ENCODE measurements around the gene CEP89. TPM values are rescaled to one million over a fixed set of nuclear protein-coding genes. Genes with fewer than 3 reads are reported as not detected.
"Not testable (repeated sequence)": the region's sequence is repeated elsewhere in the genome, so short reads cannot be mapped to it uniquely, and the experiment has no call there.

The CEP89 gene
- total and polyA plus RNA-seq, 2 of the 4 experiments (the other 2 are of a cell fraction), result 7.2 to 17.4 TPM

DNA sequence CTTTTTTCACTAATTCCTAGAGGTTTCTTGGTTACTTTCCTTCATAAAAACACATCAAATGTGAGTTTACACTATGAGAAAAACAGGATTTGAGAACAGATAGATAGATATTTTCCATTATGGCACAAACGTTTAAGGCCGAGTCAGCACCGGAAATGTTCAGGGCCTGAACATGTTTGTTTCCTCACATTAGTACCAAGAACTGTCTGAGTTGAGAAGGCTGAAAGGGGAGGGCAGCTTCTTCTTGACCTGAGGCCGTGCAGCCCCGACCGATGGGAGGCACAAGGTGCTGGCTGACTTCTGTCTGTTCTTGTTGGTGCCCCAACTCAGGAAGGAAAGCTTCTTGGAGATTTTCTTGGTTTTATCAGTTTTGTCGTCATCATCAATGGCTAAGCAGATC, 8.0 kb upstream of the CEP89 start:
- H3K14ac ChIP-seq (replicated peaks; ENCODE audit: low read depth, low read length); H2AK9ac ChIP-seq (replicated peaks; ENCODE audit: low read depth, low read length, poor library complexity); H4K5ac ChIP-seq (ENCODE audit: low read depth, low read length); H3K9ac ChIP-seq (ENCODE audit: low read depth, low read length); H2AFZ ChIP-seq (replicated peaks; ENCODE audit: low read length, poor library complexity); H3K4me2 ChIP-seq (ENCODE audit: low read depth, low read length); dilution Hi-C loops (cut with HindIII; ENCODE audit: low sequenced_read_pairs, unreplicated experiment); H3K27me3 ChIP-seq (ENCODE audit: control insufficient read depth, insufficient read depth, low read length); H2BK15ac ChIP-seq (ENCODE audit: low read depth, low read length); H4K20me1 ChIP-seq (ENCODE audit: insufficient read depth, low read length); H3K4me1 ChIP-seq (ENCODE audit: control insufficient read depth, insufficient read depth, low read length); H3K18ac ChIP-seq (ENCODE audit: low read depth, low read length); H3K56ac ChIP-seq (ENCODE audit: extremely low read depth, insufficient read depth, low read length); H4K8ac ChIP-seq (ENCODE audit: low read depth in 2 of 2, low read length in 2 of 2); BruUV-seq (replicated peaks); H3K79me1 ChIP-seq (ENCODE audit: low read depth in 1 of 2, low read length in 2 of 2); H2BK20ac ChIP-seq (ENCODE audit: low read depth, low read length); H3K36me3 ChIP-seq (ENCODE audit: control insufficient read depth, insufficient read depth, low read length); POLR2A ChIA-PET (ENCODE audit: unreplicated experiment); H3K9me1 ChIP-seq (ENCODE audit: insufficient read depth, low read length); H2AK5ac ChIP-seq (ENCODE audit: low read depth, low read length); H3K4me3 ChIP-seq (ENCODE audit: insufficient read depth, low read depth, low read length); CTCF ChIA-PET; H3K9me3 ChIP-seq (ENCODE audit: control insufficient read depth, insufficient read depth, low read length); H3K4ac ChIP-seq (ENCODE audit: low read depth, low read length); H3K27ac ChIP-seq (ENCODE audit: insufficient read depth, low read length); H4K91ac ChIP-seq (ENCODE audit: insufficient read depth, low read depth, low read length); intact Hi-C loops (cut with micrococcal nuclease); H3K23ac ChIP-seq (ENCODE audit: low read depth, low read length); ATAC-seq (ENCODE audit: low read depth); DNase-seq; H2BK120ac ChIP-seq (ENCODE audit: low read depth, low read length); H2BK5ac ChIP-seq (ENCODE audit: low read depth, low read length, poor library complexity, severe bottlenecking): not testable (repeated sequence)
- in situ Hi-C loops (cut with MboI; ENCODE audit: low sequenced_read_pairs), result loop anchor here (5.0 kb wide), 1 partner anchor 137 kb away; no protein-coding TSS in a partner anchor
- no CpG with 5 or more reads among the region's 7 CpGs for WGBS, 2 experiments (ENCODE audit: extremely low coverage in 2 of 2, insufficient read length in 1 of 2)

DNA sequence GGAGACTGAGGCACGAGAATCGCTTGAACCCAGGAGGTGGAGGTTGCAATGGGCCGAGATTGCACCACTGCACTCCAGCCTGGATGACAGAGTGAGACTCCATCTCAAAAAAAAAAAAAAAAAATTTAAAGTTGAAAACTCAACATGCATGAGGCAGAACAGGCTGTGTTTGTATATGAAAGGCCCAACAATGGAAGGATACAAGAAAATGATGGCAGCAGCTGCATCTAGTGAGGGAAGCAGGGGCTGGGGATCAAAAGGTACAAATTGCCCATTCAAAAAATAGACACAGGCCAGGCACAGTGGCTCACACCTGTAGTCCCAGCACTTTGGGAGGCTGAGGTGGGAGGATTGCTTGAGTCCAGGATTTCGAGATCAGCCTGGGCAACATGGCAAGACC, 6.1 kb upstream of the CEP89 start:
- H3K18ac ChIP-seq (ENCODE audit: low read depth, low read length); CTCF ChIA-PET; H3K56ac ChIP-seq (ENCODE audit: extremely low read depth, insufficient read depth, low read length); H3K14ac ChIP-seq (replicated peaks; ENCODE audit: low read depth, low read length); BruUV-seq (replicated peaks); dilution Hi-C loops (cut with HindIII; ENCODE audit: low sequenced_read_pairs, unreplicated experiment); H3K4me3 ChIP-seq (ENCODE audit: insufficient read depth, low read depth, low read length); H3K9me3 ChIP-seq (ENCODE audit: control insufficient read depth, insufficient read depth, low read length); H2BK120ac ChIP-seq (ENCODE audit: low read depth, low read length); H4K8ac ChIP-seq (ENCODE audit: low read depth in 2 of 2, low read length in 2 of 2); H2BK20ac ChIP-seq (ENCODE audit: low read depth, low read length); H3K9me1 ChIP-seq (ENCODE audit: insufficient read depth, low read length); H3K27ac ChIP-seq (ENCODE audit: insufficient read depth, low read length); ATAC-seq (ENCODE audit: low read depth); H3K27me3 ChIP-seq (ENCODE audit: control insufficient read depth, insufficient read depth, low read length); H4K91ac ChIP-seq (ENCODE audit: insufficient read depth, low read depth, low read length); H2AK9ac ChIP-seq (replicated peaks; ENCODE audit: low read depth, low read length, poor library complexity); H2AK5ac ChIP-seq (ENCODE audit: low read depth, low read length); DNase-seq; H3K23ac ChIP-seq (ENCODE audit: low read depth, low read length); H2BK15ac ChIP-seq (ENCODE audit: low read depth, low read length); H2BK5ac ChIP-seq (ENCODE audit: low read depth, low read length, poor library complexity, severe bottlenecking); H4K20me1 ChIP-seq (ENCODE audit: insufficient read depth, low read length); H3K36me3 ChIP-seq (ENCODE audit: control insufficient read depth, insufficient read depth, low read length); H3K79me1 ChIP-seq (ENCODE audit: low read depth in 1 of 2, low read length in 2 of 2); H3K4ac ChIP-seq (ENCODE audit: low read depth, low read length); H3K9ac ChIP-seq (ENCODE audit: low read depth, low read length); H2AFZ ChIP-seq (replicated peaks; ENCODE audit: low read length, poor library complexity); H3K4me1 ChIP-seq (ENCODE audit: control insufficient read depth, insufficient read depth, low read length); H4K5ac ChIP-seq (ENCODE audit: low read depth, low read length); H3K4me2 ChIP-seq (ENCODE audit: low read depth, low read length): not testable (repeated sequence)
- intact Hi-C loops (cut with micrococcal nuclease), result loop anchor here (2.0 kb wide), 1 partner anchor 101 kb away; no protein-coding TSS in a partner anchor
- in situ Hi-C loops (cut with MboI; ENCODE audit: low sequenced_read_pairs), result loop anchor here (5.0 kb wide), 1 partner anchor 139 kb away; no protein-coding TSS in a partner anchor
- WGBS, 2 experiments (ENCODE audit: extremely low coverage in 2 of 2, insufficient read length in 1 of 2), result no CpG with 5 or more reads among the region's 4 CpGs
- POLR2A ChIA-PET (ENCODE audit: unreplicated experiment), result interaction anchor here (0.7 kb wide), 1 partner anchor 55 kb away, joined by 7 read pairs; no protein-coding TSS in a partner anchor

Measured in IMR-90 (cell line).